HCT116 (cell line): ENCODE data around the gene COG5. TPM values are rescaled to one million over a fixed set of nuclear protein-coding genes. Genes with fewer than 3 reads are reported as not detected.

Experiments used
- ATAC-seq: fragments of 200-7000 bp; cut with Tn5 transposase; 2 replicates; pipeline ENCODE4 v1.9.1; 2020; ENCODE audit warnings: mild to moderate bottlenecking, moderate library complexity
- BruUV-seq: library from RNA; stranded (reverse); fragments of 400-500 nt; replicated peaks from 2 replicates; lab custom pipeline; 2021; lab: Mats Ljungman, UMichigan
- CTCF ChIA-PET: fragments of 300-600 bp; sonication (Branson Sonifier 250); formaldehyde crosslinking; loops from one replicate; lab custom pipeline; 2021; ENCODE audit warnings: antibody characterized with exemption; lab: Charles Lee
- POLR2A ChIA-PET: fragments of 300-600, 350-600 bp; sonication (Branson Sonifier 250); formaldehyde crosslinking; loops from one replicate; lab custom pipeline; 2021; ENCODE audit warnings: antibody characterized with exemption; lab: Charles Lee
- RAD21 ChIA-PET, 2 experiments: fragments of 300-600 bp; sonication (Branson Sonifier 250); formaldehyde crosslinking; loops; one replicate each; lab custom pipeline; 2023; ENCODE audit warnings: low total read pairs in 2 of 2; ENCODE audit not compliant: uncharacterized antibody in 2 of 2, unreplicated experiment in 2 of 2, low non-redundant PET in 1 of 2; lab: Charles Lee
- DNase-seq: peaks from one replicate; pipeline ENCODE4 v3.0.0-alpha.2; 2010; ENCODE audit warnings: low read depth, low spot score
- H2AFZ ChIP-seq: fragments of 200-600 bp; shearing (Covaris generic), sonication (generic); 2 replicates; pipeline ENCODE4 v1.6.1; 2017; ENCODE audit warnings: low read depth, mixed run types, mixed read lengths, antibody characterized with exemption, low read length; ENCODE audit not compliant: poor library complexity, severe bottlenecking
- H3K27ac ChIP-seq: 2 replicates; pipeline ENCODE4 v1.5.1; 2012; ENCODE audit warnings: low read depth, low read length
- H3K27me3 ChIP-seq: fragments of 200-600 bp; sonication (generic); 2 replicates; pipeline ENCODE4 v1.6.1; 2016; ENCODE audit warnings: mixed run types, low read length, mixed read lengths; ENCODE audit not compliant: insufficient read depth
- H3K36me3 ChIP-seq, 2 experiments: fragments of 200-500 bp in 1 of 2; fragments of 200-600 bp in 1 of 2; sonication (Bioruptor generic) in 1 of 2; sonication (generic) in 1 of 2; 2 replicates each; pipeline versions ENCODE4 v1.5.1 to v1.6.1; 2014 to 2016; ENCODE audit warnings: low read length in 2 of 2, inconsistent platforms in 1 of 2, mixed read lengths in 1 of 2, mixed run types in 1 of 2; ENCODE audit not compliant: insufficient read depth in 2 of 2, control insufficient read depth in 1 of 2
- H3K4me1 ChIP-seq, 2 experiments: fragments of 200-600 bp in 1 of 2; sonication (generic) in 1 of 2; 2 replicates each; pipeline versions ENCODE4 v1.5.1 to v1.6.1; 2012 to 2017; ENCODE audit warnings: low read length in 2 of 2, inconsistent platforms in 1 of 2, mild to moderate bottlenecking in 1 of 2, mixed read lengths in 1 of 2, mixed run types in 1 of 2, moderate library complexity in 1 of 2; ENCODE audit not compliant: insufficient read depth in 2 of 2, control insufficient read depth in 1 of 2
- H3K4me2 ChIP-seq: fragments of 200-600 bp; sonication (generic); 2 replicates; pipeline ENCODE4 v1.6.1; 2017; ENCODE audit warnings: mixed run types, low read length, mixed read lengths
- H3K4me3 ChIP-seq, 2 experiments: fragments of 200-600 bp in 1 of 2; sonication (generic) in 1 of 2; replicated peaks in 1 of 2; 2 replicates each; pipeline ENCODE4 v1.5.1; 2011 to 2016; ENCODE audit warnings: low read length in 2 of 2, control low read depth in 1 of 2, low read depth in 1 of 2, mild to moderate bottlenecking in 1 of 2, mixed read lengths in 1 of 2, mixed run types in 1 of 2
- H3K79me2 ChIP-seq: fragments of 200-600 bp; sonication (generic); 2 replicates; pipeline ENCODE4 v1.6.1; 2017; ENCODE audit warnings: mild to moderate bottlenecking, mixed run types, low read length, moderate library complexity, mixed read lengths; ENCODE audit not compliant: insufficient read depth
- H3K9ac ChIP-seq: fragments of 200-600 bp; sonication (generic); 2 replicates; pipeline ENCODE4 v1.6.1; 2016; ENCODE audit warnings: low read length, mixed read lengths
- H3K9me2 ChIP-seq: fragments of 200-600 bp; sonication (generic), shearing (Covaris generic); 2 replicates; pipeline ENCODE4 v1.6.1; 2017; ENCODE audit warnings: mixed run types, mild to moderate bottlenecking, moderate library complexity; ENCODE audit not compliant: insufficient read depth
- H3K9me3 ChIP-seq, 2 experiments: fragments of 200-500 bp in 1 of 2; fragments of 200-600 bp in 1 of 2; sonication (Bioruptor generic) in 1 of 2; sonication (generic) in 1 of 2; 2 replicates each; pipeline ENCODE4 v1.6.1; 2014 to 2017; ENCODE audit warnings: low read length in 2 of 2, mixed read lengths in 2 of 2, inconsistent platforms in 1 of 2, low read depth in 1 of 2, mild to moderate bottlenecking in 1 of 2, mixed run types in 1 of 2, moderate library complexity in 1 of 2; ENCODE audit not compliant: control insufficient read depth in 1 of 2, insufficient read depth in 1 of 2
- H4K20me1 ChIP-seq: fragments of 200-600 bp; sonication (generic), shearing (Covaris generic); 2 replicates; pipeline ENCODE4 v1.6.1; 2017; ENCODE audit warnings: mixed run types, mild to moderate bottlenecking, moderate library complexity; ENCODE audit not compliant: insufficient read depth
- CBX3 ChIP-seq: IDR thresholded peaks from 2 replicates; pipeline ENCODE4 v1.6.1; 2012; ENCODE audit warnings: low read depth
- CEBPB ChIP-seq: IDR thresholded peaks from 2 replicates; pipeline ENCODE4 v1.6.1; 2012; ENCODE audit warnings: low read depth
- FOSL1 ChIP-seq: IDR thresholded peaks from 2 replicates; pipeline ENCODE4 v1.6.1; 2012; ENCODE audit warnings: low read depth
- SRF ChIP-seq: IDR thresholded peaks from 2 replicates; pipeline ENCODE4 v1.6.1; 2012; ENCODE audit warnings: low read depth
- ZNF274 ChIP-seq: fragments of 200-500 bp; sonication (Bioruptor generic); IDR thresholded peaks from 2 replicates; pipeline ENCODE4 v1.6.1; 2014; ENCODE audit warnings: mild to moderate bottlenecking, low read depth, low read length, inconsistent platforms
- intact Hi-C: fragments of 100-400 bp; cut with micrococcal nuclease; formaldehyde crosslinking; loops from 2 replicates; pipeline ENCODE4 v1.10.0; 2022
- total RNA-seq: library from RNA; stranded (reverse); gene quantifications from one replicate; pipeline ENCODE4 v1.2.1, GENCODE V29; 2021; ENCODE audit not compliant: unreplicated experiment
- TF ChIP-seq, protein P1 (sequence below): IDR thresholded peaks from 2 replicates; pipeline ENCODE4 v1.6.1; 2011; ENCODE audit warnings: mild to moderate bottlenecking, low read length, moderate library complexity; ENCODE audit not compliant: insufficient replicate concordance; ENCODE audit errors: extremely low read depth
- TF ChIP-seq, protein P2 (sequence below), 3 experiments: fragments of 200-600 bp in 1 of 3; sonication (generic) in 1 of 3; IDR thresholded peaks in 2 of 3; conservative IDR thresholded peaks in 1 of 3; 2 replicates each; pipeline ENCODE4 v1.5.1; 2012 to 2017; ENCODE audit warnings: low read depth in 2 of 3, low read length in 2 of 3, antibody characterized with exemption in 1 of 3, borderline replicate concordance in 1 of 3, control low read depth in 1 of 3, mild to moderate bottlenecking in 1 of 3, mixed read lengths in 1 of 3, mixed run types in 1 of 3, moderate library complexity in 1 of 3; ENCODE audit not compliant: insufficient read depth in 1 of 3
- TF ChIP-seq, protein P3 (sequence below): IDR thresholded peaks from 2 replicates; pipeline ENCODE4 v1.6.1; 2012

The COG5 gene
- total RNA-seq, 1 experiment from 2014 or later, result 30.7 TPM

DNA sequence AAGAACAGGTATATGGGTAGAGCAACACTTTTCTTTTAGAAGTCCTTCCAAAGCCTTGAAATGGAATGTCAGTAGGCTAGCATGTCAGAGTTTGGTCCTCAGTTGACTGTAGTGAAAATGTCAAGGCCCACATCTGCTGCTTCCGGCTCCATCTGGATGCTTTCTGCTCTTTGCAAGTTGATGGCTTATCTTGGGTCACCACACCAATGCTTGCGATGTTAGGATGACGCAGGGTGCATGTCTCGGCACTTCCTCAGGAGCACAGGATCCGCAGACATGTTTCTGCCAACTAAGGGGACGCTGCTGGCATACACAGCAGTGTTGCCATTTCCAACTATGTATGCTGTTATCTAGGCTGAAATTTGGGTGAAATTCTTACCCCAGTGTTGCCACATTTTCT is 408.9 kb downstream of the COG5 start:
- H3K4me1 ChIP-seq, result peaks cover 0 to 4% of the 10 kb centered on the region in 2 experiments; a peak in 1 of 4 replicates
- no peak overlapping the region for H3K9ac ChIP-seq
- no peak overlapping the region for H2AFZ ChIP-seq
- CTCF ChIA-PET, result no interaction called here
- H3K27me3 ChIP-seq, result no peaks in the 10 kb centered on the region
- no peak overlapping the region for H3K27ac ChIP-seq
- no peaks in the 10 kb centered on the region for H3K9me2 ChIP-seq
- H3K4me3 ChIP-seq, result no peak overlapping the region
- no TSS peak for BruUV-seq
- intact Hi-C loops, result loop anchor here (5.0 kb wide), 1 partner anchor 978 kb away; no protein-coding TSS in a partner anchor
- H3K9me3 ChIP-seq, result no peaks in the 10 kb centered on the region
- no peaks in the 10 kb centered on the region for H3K79me2 ChIP-seq
- no peak for TF ChIP-seq SRF
- TF ChIP-seq, protein P1, sequence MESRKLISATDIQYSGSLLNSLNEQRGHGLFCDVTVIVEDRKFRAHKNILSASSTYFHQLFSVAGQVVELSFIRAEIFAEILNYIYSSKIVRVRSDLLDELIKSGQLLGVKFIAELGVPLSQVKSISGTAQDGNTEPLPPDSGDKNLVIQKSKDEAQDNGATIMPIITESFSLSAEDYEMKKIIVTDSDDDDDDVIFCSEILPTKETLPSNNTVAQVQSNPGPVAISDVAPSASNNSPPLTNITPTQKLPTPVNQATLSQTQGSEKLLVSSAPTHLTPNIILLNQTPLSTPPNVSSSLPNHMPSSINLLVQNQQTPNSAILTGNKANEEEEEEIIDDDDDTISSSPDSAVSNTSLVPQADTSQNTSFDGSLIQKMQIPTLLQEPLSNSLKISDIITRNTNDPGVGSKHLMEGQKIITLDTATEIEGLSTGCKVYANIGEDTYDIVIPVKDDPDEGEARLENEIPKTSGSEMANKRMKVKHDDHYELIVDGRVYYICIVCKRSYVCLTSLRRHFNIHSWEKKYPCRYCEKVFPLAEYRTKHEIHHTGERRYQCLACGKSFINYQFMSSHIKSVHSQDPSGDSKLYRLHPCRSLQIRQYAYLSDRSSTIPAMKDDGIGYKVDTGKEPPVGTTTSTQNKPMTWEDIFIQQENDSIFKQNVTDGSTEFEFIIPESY, result no peak
- no peak for TF ChIP-seq FOSL1
- TF ChIP-seq ZNF274, result no peak
- no peak for TF ChIP-seq CBX3
- no peak for TF ChIP-seq CEBPB
- TF ChIP-seq, protein P2, sequence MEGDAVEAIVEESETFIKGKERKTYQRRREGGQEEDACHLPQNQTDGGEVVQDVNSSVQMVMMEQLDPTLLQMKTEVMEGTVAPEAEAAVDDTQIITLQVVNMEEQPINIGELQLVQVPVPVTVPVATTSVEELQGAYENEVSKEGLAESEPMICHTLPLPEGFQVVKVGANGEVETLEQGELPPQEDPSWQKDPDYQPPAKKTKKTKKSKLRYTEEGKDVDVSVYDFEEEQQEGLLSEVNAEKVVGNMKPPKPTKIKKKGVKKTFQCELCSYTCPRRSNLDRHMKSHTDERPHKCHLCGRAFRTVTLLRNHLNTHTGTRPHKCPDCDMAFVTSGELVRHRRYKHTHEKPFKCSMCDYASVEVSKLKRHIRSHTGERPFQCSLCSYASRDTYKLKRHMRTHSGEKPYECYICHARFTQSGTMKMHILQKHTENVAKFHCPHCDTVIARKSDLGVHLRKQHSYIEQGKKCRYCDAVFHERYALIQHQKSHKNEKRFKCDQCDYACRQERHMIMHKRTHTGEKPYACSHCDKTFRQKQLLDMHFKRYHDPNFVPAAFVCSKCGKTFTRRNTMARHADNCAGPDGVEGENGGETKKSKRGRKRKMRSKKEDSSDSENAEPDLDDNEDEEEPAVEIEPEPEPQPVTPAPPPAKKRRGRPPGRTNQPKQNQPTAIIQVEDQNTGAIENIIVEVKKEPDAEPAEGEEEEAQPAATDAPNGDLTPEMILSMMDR (IDR thresholded peaks at IDR 0.05 in 2 of 3, conservative IDR thresholded peaks at IDR 0.05 in 1 of 3; ENCODE audit: borderline replicate concordance in 1 of 3, insufficient read depth in 1 of 3, low read depth in 2 of 3, low read length in 2 of 3), result no peak
- TF ChIP-seq, protein P3, sequence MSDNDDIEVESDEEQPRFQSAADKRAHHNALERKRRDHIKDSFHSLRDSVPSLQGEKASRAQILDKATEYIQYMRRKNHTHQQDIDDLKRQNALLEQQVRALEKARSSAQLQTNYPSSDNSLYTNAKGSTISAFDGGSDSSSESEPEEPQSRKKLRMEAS, result no peak
- TF ChIP-seq, all 23 proteins: peak for 0
- Histone ChIP-seq H4K20me1 (no peaks in the 10 kb centered on the region), H3K36me3 (no peaks in the 10 kb centered on the region), H3K4me2 (no peak overlapping the region)
- ChIA-PET RAD21 (no interaction called here), POLR2A (interaction anchor here (0.6 kb wide), 1 partner anchor 824 kb away, joined by 3 read pairs; no protein-coding TSS in a partner anchor)
- ATAC-seq (no peak), DNase-seq (no peak)
